WTC11 (cell line): ENCODE data around the gene ZNF142. TPM values are rescaled to one million over a fixed set of nuclear protein-coding genes. Genes with fewer than 3 reads are reported as not detected.

ENCODE experiments used
- ATAC-seq: fragments of 200-7000 bp; cut with Tn5 transposase; 2 replicates; pipeline ENCODE4 v1.10.0; 2021; ENCODE audit warnings: mild to moderate bottlenecking, moderate library complexity
- CTCF ChIA-PET: fragments of 300-600 bp; sonication (Branson Sonifier 250); formaldehyde crosslinking; loops from one replicate; lab custom pipeline; 2021; ENCODE audit warnings: antibody characterized with exemption; lab: Charles Lee
- POLR2A ChIA-PET: fragments of 350-600 bp; sonication (Branson Sonifier 250); formaldehyde crosslinking; loops from one replicate; lab custom pipeline; 2021; ENCODE audit warnings: antibody characterized with exemption; lab: Charles Lee
- DNase-seq: peaks from one replicate; pipeline ENCODE4 v3.0.0; 2021; ENCODE audit warnings: low spot score
- H3K27ac Mint-ChIP-seq: 2 replicates; pipeline ENCODE4 v1.8.0; 2021; ENCODE audit warnings: mixed read lengths
- H3K27me3 Mint-ChIP-seq: 2 replicates; pipeline ENCODE4 v1.8.0; 2021; ENCODE audit warnings: low read depth, mild to moderate bottlenecking, moderate library complexity, mixed read lengths
- H3K36me3 Mint-ChIP-seq: 2 replicates; pipeline ENCODE4 v1.8.0; 2021; ENCODE audit warnings: mixed read lengths
- H3K4me1 Mint-ChIP-seq: 2 replicates; pipeline ENCODE4 v1.8.0; 2022; ENCODE audit warnings: mixed read lengths
- H3K4me3 Mint-ChIP-seq: 2 replicates; pipeline ENCODE4 v1.8.0; 2021; ENCODE audit warnings: mild to moderate bottlenecking, moderate library complexity, mixed read lengths
- H3K9me3 Mint-ChIP-seq: 2 replicates; pipeline ENCODE4 v1.8.0; 2021; ENCODE audit warnings: mixed read lengths
- ATF1 ChIP-seq: sonication (generic); formaldehyde crosslinking; IDR thresholded peaks from 2 replicates; pipeline ENCODE4 v1.8.1; 2023; ENCODE audit warnings: mild to moderate bottlenecking, moderate library complexity, missing genetic modification reagents
- ELF4 ChIP-seq: sonication (generic); formaldehyde crosslinking; IDR thresholded peaks from 2 replicates; pipeline ENCODE4 v1.8.1; 2022; ENCODE audit warnings: low read depth, mild to moderate bottlenecking, moderate library complexity, missing genetic modification reagents
- ETV6 ChIP-seq: sonication (generic); formaldehyde crosslinking; IDR thresholded peaks from 2 replicates; pipeline ENCODE4 v1.8.1; 2022; ENCODE audit warnings: mild to moderate bottlenecking, missing genetic modification reagents
- KAT7 ChIP-seq: sonication (generic); formaldehyde crosslinking; IDR thresholded peaks from 2 replicates; pipeline ENCODE4 v1.8.1; 2023; ENCODE audit warnings: missing genetic modification reagents, mild to moderate bottlenecking, borderline replicate concordance
- MXD4 ChIP-seq: fragments of 250-450 bp; sonication (Bioruptor Pico); IDR thresholded peaks from 2 replicates; pipeline ENCODE4 v1.8.0; 2021; ENCODE audit warnings: mild to moderate bottlenecking, moderate library complexity, borderline replicate concordance
- NR2C2 ChIP-seq: sonication (generic); formaldehyde crosslinking; IDR thresholded peaks from 2 replicates; pipeline ENCODE4 v1.8.0; 2022; ENCODE audit warnings: mild to moderate bottlenecking, missing genetic modification reagents
- OVOL2 ChIP-seq: fragments of 250-450 bp; sonication (Bioruptor Pico); IDR thresholded peaks from 2 replicates; pipeline ENCODE4 v1.9.0; 2021; ENCODE audit warnings: mild to moderate bottlenecking, borderline replicate concordance
- RORB ChIP-seq: fragments of 250-450 bp; sonication (Bioruptor Pico); IDR thresholded peaks from 2 replicates; pipeline ENCODE4 v1.9.0; 2021; ENCODE audit warnings: mild to moderate bottlenecking
- SOX15 ChIP-seq: fragments of 250-450 bp; sonication (Bioruptor Pico); IDR thresholded peaks from 2 replicates; pipeline ENCODE4 v1.9.0; 2021; ENCODE audit warnings: mild to moderate bottlenecking
- TEAD1 ChIP-seq: sonication (generic); formaldehyde crosslinking; IDR thresholded peaks from 2 replicates; pipeline ENCODE4 v1.8.0; 2022; ENCODE audit warnings: mild to moderate bottlenecking, missing genetic modification reagents
- ZNF121 ChIP-seq: sonication (generic); formaldehyde crosslinking; IDR thresholded peaks from 2 replicates; pipeline ENCODE4 v1.8.0; 2023; ENCODE audit warnings: missing genetic modification reagents
- ZNF416 ChIP-seq: fragments of 250-450 bp; sonication (Bioruptor Pico); IDR thresholded peaks from 2 replicates; pipeline ENCODE4 v1.9.0; 2021; ENCODE audit warnings: mild to moderate bottlenecking, inconsistent platforms
- total RNA-seq: library from RNA; stranded (reverse); gene quantifications from 3 replicates; pipeline ENCODE4 v1.2.3, GENCODE V29; 2021
- TF ChIP-seq, protein P1 (sequence below): sonication (generic); formaldehyde crosslinking; IDR thresholded peaks from 2 replicates; pipeline ENCODE4 v1.8.0; 2022; ENCODE audit warnings: missing genetic modification reagents
- TF ChIP-seq, protein P2 (sequence below): fragments of 250-450 bp; sonication (Bioruptor Pico); IDR thresholded peaks from 2 replicates; pipeline ENCODE4 v2.1.2; 2022; ENCODE audit warnings: mild to moderate bottlenecking, moderate library complexity
- TF ChIP-seq, protein P3 (sequence below): sonication (generic); formaldehyde crosslinking; IDR thresholded peaks from 2 replicates; pipeline ENCODE4 v1.8.0; 2022; ENCODE audit warnings: mild to moderate bottlenecking, missing genetic modification reagents
- TF ChIP-seq, protein P4 (sequence below): sonication (generic); formaldehyde crosslinking; IDR thresholded peaks from 2 replicates; pipeline ENCODE4 v1.8.1; 2022; ENCODE audit warnings: mild to moderate bottlenecking, moderate library complexity, missing genetic modification reagents
- TF ChIP-seq, protein P5 (sequence below): sonication (generic); formaldehyde crosslinking; IDR thresholded peaks from 2 replicates; pipeline ENCODE4 v1.8.1; 2023; ENCODE audit warnings: mild to moderate bottlenecking, missing genetic modification reagents, moderate library complexity
- TF ChIP-seq, protein P6 (sequence below): sonication (generic); formaldehyde crosslinking; IDR thresholded peaks from 2 replicates; pipeline ENCODE4 v1.8.1; 2023; ENCODE audit warnings: mild to moderate bottlenecking, moderate library complexity, missing genetic modification reagents

Gene ZNF142
- total RNA-seq, 1 experiment from 2014 or later, result 33.5 TPM

DNA sequence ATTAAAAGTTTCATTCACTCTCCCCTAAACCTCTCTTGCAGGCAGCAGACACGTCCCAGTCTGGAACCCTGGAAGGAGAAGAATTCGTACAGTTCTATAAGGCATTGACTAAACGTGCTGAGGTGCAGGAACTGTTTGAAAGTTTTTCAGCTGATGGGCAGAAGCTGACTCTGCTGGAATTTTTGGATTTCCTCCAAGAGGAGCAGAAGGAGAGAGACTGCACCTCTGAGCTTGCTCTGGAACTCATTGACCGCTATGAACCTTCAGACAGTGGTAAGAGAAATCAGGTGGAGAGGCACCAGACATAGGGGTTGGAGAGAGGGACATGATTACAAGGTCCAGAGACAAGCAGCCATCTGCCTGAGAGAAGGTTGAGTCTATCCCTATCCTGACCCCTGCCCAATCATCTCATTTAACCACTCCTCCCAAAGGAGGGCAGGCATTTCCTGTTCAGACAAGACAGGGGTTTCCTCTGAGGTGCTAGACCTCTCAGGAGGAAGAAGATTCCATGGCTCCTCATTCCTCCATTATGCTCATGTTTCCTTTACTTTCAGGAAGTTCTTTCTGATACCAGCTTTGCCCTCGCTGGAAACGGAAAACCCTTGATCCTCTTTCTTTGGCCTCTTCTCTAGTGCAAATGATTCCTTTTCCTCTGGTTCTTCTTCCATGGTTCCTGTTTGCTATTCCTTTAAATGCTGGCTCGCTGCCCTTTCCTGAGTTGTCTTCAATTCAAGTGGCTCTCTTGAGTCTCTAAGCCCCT lies 36.6 kb downstream of the ZNF142 start:
- no peak overlapping the region for H3K27ac Mint-ChIP-seq
- TF ChIP-seq, protein P1, sequence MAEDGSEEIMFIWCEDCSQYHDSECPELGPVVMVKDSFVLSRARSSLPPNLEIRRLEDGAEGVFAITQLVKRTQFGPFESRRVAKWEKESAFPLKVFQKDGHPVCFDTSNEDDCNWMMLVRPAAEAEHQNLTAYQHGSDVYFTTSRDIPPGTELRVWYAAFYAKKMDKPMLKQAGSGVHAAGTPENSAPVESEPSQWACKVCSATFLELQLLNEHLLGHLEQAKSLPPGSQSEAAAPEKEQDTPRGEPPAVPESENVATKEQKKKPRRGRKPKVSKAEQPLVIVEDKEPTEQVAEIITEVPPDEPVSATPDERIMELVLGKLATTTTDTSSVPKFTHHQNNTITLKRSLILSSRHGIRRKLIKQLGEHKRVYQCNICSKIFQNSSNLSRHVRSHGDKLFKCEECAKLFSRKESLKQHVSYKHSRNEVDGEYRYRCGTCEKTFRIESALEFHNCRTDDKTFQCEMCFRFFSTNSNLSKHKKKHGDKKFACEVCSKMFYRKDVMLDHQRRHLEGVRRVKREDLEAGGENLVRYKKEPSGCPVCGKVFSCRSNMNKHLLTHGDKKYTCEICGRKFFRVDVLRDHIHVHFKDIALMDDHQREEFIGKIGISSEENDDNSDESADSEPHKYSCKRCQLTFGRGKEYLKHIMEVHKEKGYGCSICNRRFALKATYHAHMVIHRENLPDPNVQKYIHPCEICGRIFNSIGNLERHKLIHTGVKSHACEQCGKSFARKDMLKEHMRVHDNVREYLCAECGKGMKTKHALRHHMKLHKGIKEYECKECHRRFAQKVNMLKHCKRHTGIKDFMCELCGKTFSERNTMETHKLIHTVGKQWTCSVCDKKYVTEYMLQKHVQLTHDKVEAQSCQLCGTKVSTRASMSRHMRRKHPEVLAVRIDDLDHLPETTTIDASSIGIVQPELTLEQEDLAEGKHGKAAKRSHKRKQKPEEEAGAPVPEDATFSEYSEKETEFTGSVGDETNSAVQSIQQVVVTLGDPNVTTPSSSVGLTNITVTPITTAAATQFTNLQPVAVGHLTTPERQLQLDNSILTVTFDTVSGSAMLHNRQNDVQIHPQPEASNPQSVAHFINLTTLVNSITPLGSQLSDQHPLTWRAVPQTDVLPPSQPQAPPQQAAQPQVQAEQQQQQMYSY (CRISPR knock-in tag), result no peak
- TF ChIP-seq ZNF121 (no peak), OVOL2 (CRISPR knock-in tag) (no peak), ZNF416 (CRISPR knock-in tag) (no peak), ATF1 (CRISPR knock-in tag) (no peak), NR2C2 (CRISPR knock-in tag) (no peak), MXD4 (CRISPR knock-in tag) (no peak), KAT7 (CRISPR knock-in tag) (no peak), TEAD1 (CRISPR knock-in tag) (no peak), SOX15 (no peak), RORB (CRISPR knock-in tag) (no peak)
- TF ChIP-seq, protein P2, sequence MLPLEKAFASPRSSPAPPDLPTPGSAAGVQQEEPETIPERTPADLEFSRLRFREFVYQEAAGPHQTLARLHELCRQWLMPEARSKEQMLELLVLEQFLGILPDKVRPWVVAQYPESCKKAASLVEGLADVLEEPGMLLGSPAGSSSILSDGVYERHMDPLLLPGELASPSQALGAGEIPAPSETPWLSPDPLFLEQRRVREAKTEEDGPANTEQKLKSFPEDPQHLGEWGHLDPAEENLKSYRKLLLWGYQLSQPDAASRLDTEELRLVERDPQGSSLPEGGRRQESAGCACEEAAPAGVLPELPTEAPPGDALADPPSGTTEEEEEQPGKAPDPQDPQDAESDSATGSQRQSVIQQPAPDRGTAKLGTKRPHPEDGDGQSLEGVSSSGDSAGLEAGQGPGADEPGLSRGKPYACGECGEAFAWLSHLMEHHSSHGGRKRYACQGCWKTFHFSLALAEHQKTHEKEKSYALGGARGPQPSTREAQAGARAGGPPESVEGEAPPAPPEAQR (CRISPR knock-in tag), result no peak
- TF ChIP-seq, protein P3, sequence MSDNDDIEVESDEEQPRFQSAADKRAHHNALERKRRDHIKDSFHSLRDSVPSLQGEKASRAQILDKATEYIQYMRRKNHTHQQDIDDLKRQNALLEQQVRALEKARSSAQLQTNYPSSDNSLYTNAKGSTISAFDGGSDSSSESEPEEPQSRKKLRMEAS (CRISPR knock-in tag), result no peak
- TF ChIP-seq, protein P4, sequence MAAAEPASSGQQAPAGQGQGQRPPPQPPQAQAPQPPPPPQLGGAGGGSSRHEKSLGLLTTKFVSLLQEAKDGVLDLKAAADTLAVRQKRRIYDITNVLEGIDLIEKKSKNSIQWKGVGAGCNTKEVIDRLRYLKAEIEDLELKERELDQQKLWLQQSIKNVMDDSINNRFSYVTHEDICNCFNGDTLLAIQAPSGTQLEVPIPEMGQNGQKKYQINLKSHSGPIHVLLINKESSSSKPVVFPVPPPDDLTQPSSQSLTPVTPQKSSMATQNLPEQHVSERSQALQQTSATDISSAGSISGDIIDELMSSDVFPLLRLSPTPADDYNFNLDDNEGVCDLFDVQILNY (CRISPR knock-in tag), result no peak
- TF ChIP-seq, protein P5, sequence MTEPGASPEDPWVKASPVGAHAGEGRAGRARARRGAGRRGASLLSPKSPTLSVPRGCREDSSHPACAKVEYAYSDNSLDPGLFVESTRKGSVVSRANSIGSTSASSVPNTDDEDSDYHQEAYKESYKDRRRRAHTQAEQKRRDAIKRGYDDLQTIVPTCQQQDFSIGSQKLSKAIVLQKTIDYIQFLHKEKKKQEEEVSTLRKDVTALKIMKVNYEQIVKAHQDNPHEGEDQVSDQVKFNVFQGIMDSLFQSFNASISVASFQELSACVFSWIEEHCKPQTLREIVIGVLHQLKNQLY, result no peak
- TF ChIP-seq, protein P6, sequence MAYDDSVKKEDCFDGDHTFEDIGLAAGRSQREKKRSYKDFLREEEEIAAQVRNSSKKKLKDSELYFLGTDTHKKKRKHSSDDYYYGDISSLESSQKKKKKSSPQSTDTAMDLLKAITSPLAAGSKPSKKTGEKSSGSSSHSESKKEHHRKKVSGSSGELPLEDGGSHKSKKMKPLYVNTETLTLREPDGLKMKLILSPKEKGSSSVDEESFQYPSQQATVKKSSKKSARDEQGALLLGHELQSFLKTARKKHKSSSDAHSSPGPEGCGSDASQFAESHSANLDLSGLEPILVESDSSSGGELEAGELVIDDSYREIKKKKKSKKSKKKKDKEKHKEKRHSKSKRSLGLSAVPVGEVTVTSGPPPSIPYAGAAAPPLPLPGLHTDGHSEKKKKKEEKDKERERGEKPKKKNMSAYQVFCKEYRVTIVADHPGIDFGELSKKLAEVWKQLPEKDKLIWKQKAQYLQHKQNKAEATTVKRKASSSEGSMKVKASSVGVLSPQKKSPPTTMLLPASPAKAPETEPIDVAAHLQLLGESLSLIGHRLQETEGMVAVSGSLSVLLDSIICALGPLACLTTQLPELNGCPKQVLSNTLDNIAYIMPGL (CRISPR knock-in tag), result no peak
- DNase-seq (no peak), ATAC-seq (peak; percentile 46)
- H3K27me3 Mint-ChIP-seq, result no peaks in the 10 kb centered on the region
- H3K4me3 Mint-ChIP-seq, result no peak overlapping the region
- H3K36me3 Mint-ChIP-seq, result no peaks in the 10 kb centered on the region
- no peaks in the 10 kb centered on the region for H3K9me3 Mint-ChIP-seq
- POLR2A ChIA-PET, result no interaction called here
- CTCF ChIA-PET, result no interaction called here
- H3K4me1 Mint-ChIP-seq, result peaks cover 3% of the 10 kb centered on the region

DNA sequence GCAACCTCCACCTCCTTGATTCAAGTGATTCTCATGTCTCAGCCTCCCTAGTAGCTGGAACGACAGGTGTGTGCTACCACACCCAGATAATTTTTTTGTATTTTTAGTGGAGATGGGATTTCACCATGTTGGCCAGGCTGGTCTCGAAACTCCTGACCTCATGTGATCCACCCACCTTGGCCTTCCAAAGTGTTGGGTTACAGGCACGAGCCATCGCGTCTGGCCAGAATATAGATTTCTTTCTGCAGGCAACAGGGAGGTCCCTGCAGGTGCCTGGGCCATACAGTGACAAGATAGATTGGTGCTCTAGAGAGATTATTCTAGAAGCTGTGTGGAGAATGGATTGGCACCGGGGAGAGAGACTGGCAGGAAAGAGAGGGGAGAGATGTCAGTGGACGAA lies 38.4 kb downstream of the ZNF142 start:
- Mint-ChIP-seq H3K36me3 (no peaks in the 10 kb centered on the region), H3K4me1 (peaks cover 3% of the 10 kb centered on the region), H3K27ac (no peak overlapping the region), H3K9me3 (no peaks in the 10 kb centered on the region), H3K27me3 (no peaks in the 10 kb centered on the region), H3K4me3 (no peak overlapping the region)
- DNase-seq (no peak), ATAC-seq (no peak)
- POLR2A ChIA-PET, result interaction anchor here (0.6 kb wide), 1 partner anchor 36 kb away, joined by 3 read pairs; no protein-coding TSS in a partner anchor
- CTCF ChIA-PET, result no interaction called here
- no peak for TF ChIP-seq ELF4 (CRISPR knock-in tag)
- TF ChIP-seq ETV6 (CRISPR knock-in tag), result no peak
